ENCODE results near the gene PITRM1. TPM values are rescaled to one million over a fixed set of nuclear protein-coding genes. Genes with fewer than 3 reads are reported as not detected.

Gene PITRM1
- total and polyA plus RNA-seq, 8 donors: 68.1 to 85.6 (median 71.8) TPM

DNA sequence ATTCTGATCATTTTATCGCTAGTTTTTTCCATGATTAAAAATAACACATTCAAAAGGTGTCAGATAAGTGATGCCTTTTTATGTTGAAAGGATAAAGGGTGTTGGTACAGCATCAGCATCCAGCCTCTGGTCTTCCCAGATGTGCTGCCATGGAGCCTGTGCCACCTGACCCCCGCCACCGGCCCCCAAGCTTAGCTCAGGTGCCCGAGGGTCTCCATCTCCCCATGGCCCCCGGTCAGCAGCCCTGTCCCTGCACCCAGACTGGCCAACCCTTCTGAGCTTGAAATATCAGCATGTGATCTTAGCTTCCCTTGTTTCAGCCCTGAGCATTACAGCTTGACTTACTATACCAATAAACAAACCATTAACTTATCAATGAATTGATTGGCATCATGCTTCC, 80.7 kb downstream of the PITRM1 start:
- peak overlapping the region in 1 of 2 donors; percentile 76 for H3K27ac ChIP-seq
- TF ChIP-seq, protein P1, sequence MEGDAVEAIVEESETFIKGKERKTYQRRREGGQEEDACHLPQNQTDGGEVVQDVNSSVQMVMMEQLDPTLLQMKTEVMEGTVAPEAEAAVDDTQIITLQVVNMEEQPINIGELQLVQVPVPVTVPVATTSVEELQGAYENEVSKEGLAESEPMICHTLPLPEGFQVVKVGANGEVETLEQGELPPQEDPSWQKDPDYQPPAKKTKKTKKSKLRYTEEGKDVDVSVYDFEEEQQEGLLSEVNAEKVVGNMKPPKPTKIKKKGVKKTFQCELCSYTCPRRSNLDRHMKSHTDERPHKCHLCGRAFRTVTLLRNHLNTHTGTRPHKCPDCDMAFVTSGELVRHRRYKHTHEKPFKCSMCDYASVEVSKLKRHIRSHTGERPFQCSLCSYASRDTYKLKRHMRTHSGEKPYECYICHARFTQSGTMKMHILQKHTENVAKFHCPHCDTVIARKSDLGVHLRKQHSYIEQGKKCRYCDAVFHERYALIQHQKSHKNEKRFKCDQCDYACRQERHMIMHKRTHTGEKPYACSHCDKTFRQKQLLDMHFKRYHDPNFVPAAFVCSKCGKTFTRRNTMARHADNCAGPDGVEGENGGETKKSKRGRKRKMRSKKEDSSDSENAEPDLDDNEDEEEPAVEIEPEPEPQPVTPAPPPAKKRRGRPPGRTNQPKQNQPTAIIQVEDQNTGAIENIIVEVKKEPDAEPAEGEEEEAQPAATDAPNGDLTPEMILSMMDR (IDR thresholded peaks at IDR 0.05): no peak
- no peak for DNase-seq
- H3K4me3 ChIP-seq: no peak overlapping the region
- no peak for ATAC-seq
- intact Hi-C loops (cut with DNase I): no loop called here
- peaks cover 13 to 55% of the 10 kb centered on the region in 2 donors for H3K4me1 ChIP-seq
- H3K27me3 ChIP-seq: no peaks in the 10 kb centered on the region
- H3K9me3 ChIP-seq: no peaks in the 10 kb centered on the region
- no peaks in the 10 kb centered on the region for H3K36me3 ChIP-seq

DNA sequence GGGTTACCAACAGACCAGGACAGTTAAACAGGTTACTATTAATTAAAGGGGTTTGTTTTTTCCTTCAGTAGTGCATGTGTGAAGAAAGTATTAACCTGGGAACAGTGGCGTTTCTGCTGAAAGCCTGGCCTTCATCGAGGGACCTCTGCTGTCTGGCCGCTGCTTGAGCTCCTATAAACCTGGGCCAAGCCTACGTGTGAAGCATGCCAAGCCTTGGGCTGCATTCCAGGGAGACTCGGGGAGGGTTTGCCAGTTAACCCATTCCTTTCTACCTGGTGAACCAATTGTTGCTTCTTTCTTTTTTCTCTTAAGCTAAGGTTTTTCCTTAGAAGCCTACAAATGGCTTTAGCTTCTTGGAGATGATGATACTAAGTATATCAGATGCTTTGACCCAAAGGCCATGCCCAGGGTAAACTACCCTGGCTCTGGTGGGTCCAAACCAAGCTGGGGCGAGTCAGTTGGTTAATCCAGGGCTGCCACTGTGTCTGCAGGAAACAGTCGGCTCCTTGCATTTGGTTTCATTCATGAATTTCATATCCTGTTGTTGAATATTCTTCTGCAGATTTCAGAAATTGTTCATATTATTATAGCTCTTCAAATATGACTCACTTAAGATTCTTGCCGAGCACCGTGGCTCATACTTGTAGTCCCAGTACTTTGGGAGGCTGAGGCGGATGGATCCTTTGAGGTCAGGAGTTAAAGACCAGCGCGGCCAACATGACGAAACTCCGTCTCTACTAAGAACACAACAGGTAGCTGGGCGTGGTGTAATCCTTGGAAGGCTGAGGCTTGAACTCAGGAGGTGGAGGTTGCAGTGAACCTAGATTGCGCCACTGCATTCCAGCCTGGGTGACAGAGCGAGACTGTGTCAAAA, 81.4 kb downstream of the PITRM1 start:
- Histone ChIP-seq H3K4me1 (peaks cover 10 to 50% of the 10 kb centered on the region in 2 donors), H3K9me3 (no peaks in the 10 kb centered on the region), H3K36me3 (peaks cover 0 to 3% of the 10 kb centered on the region in 2 donors), H3K27me3 (no peaks in the 10 kb centered on the region), H3K27ac (peak overlapping the region; percentile 74 to 76), H3K4me3 (no peak overlapping the region)
- TF ChIP-seq, protein P1 (IDR thresholded peaks at IDR 0.05): no peak
- peak in 2 of 4 donors; percentile 69 to 83 for DNase-seq
- ATAC-seq: peak; percentile 80
- intact Hi-C loops (cut with DNase I): no loop called here

DNA sequence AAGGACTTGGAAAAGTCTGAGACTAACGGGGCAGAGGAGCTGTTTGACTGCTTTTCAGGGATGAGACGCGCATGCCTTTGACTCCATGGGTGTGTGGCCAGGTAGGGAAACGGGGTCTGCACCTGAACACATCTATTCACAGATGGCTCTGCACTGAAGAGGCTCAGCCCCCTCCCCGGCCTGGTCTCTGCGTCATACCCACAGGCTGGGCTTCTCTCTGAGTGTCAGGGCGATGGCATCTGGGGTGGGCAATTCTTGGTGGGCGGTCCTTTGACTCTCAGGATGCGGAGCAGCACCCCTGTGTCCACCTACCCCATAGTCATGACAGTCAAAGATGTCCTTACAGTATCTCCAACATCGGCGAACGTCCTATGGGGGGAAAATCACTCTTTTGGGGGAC, 82.2 kb downstream of the PITRM1 start:
- no peak overlapping the region for H3K4me3 ChIP-seq
- no peak for ATAC-seq
- peaks cover 0 to 5% of the 10 kb centered on the region in 2 donors for H3K36me3 ChIP-seq
- no peak for DNase-seq
- no peaks in the 10 kb centered on the region for H3K9me3 ChIP-seq
- H3K27me3 ChIP-seq: no peaks in the 10 kb centered on the region
- TF ChIP-seq, protein P1 (IDR thresholded peaks at IDR 0.05): no peak
- intact Hi-C loops (cut with DNase I): no loop called here
- peak overlapping the region; percentile 74 to 76 for H3K27ac ChIP-seq
- peaks cover 6 to 43% of the 10 kb centered on the region in 2 donors for H3K4me1 ChIP-seq

Other genes starting within 250 kb of the PITRM1 start
- 10 to 100 TPM; 44.9 to 70.0 TPM for gene PFKP, start 105.2 kb downstream of the PITRM1 start, total RNA-seq
- gene PFKP, start 105.2 kb downstream of the PITRM1 start, polyA plus RNA-seq (ENCODE audit: insufficient read length in 6 of 6): 10 to 100 TPM in 3 of 6 donors, 1 to 10 TPM in 3; 7.4 to 11.5 (median 10.0) TPM

All from left lung (tissue), 10 donors.